Mesendoderm (in vitro differentiated cells): Measurements from ENCODE around the gene CATSPER2.
"Not testable (repeated sequence)": the region's sequence is repeated elsewhere in the genome, so short reads cannot be mapped to it uniquely, and the experiment has no call there.

Experiments used
- DNase-seq: peaks from one replicate; pipeline ENCODE4 v3.0.0; 2013
- H2AK5ac ChIP-seq: 2 replicates; pipeline ENCODE4 v1.6.1; 2013; ENCODE audit warnings: low read length, inconsistent platforms
- H2BK120ac ChIP-seq: 2 replicates; pipeline ENCODE4 v1.6.1; 2013; ENCODE audit warnings: low read depth, mild to moderate bottlenecking, low read length, moderate library complexity, mixed read lengths
- H2BK15ac ChIP-seq: replicated peaks from 2 replicates; pipeline ENCODE4 v1.6.1; 2013; ENCODE audit warnings: low read depth, mild to moderate bottlenecking, moderate library complexity
- H2BK5ac ChIP-seq: 2 replicates; pipeline ENCODE4 v1.6.1; 2013; ENCODE audit warnings: low read length, inconsistent platforms
- H3K18ac ChIP-seq: 2 replicates; pipeline ENCODE4 v1.6.1; 2013; ENCODE audit warnings: mild to moderate bottlenecking, low read length, mixed read lengths
- H3K23ac ChIP-seq: one replicate; pipeline ENCODE4 v1.6.1; 2013; ENCODE audit warnings: low read length
- H3K27ac ChIP-seq: 2 replicates; pipeline ENCODE4 v1.5.1; 2013; ENCODE audit warnings: low read depth, mild to moderate bottlenecking, inconsistent platforms, low read length, moderate library complexity
- H3K27me3 ChIP-seq: 2 replicates; pipeline ENCODE4 v1.6.1; 2013; ENCODE audit warnings: low read length, control low read depth, mild to moderate bottlenecking, inconsistent platforms; ENCODE audit not compliant: insufficient read depth, poor library complexity
- H3K36me3 ChIP-seq: 2 replicates; pipeline ENCODE4 v1.6.1; 2013; ENCODE audit warnings: low read length, inconsistent platforms; ENCODE audit not compliant: control insufficient read depth, insufficient read depth
- H3K4ac ChIP-seq: one replicate; pipeline ENCODE4 v1.6.1; 2013; ENCODE audit warnings: low read depth, mild to moderate bottlenecking, low read length, moderate library complexity
- H3K4me1 ChIP-seq: 2 replicates; pipeline ENCODE4 v1.6.1; 2013; ENCODE audit warnings: low read depth, low read length, inconsistent platforms; ENCODE audit not compliant: control insufficient read depth
- H3K4me2 ChIP-seq: 2 replicates; pipeline ENCODE4 v1.6.1; 2013; ENCODE audit warnings: low read length
- H3K4me3 ChIP-seq: 2 replicates; pipeline ENCODE4 v1.5.1; 2013; ENCODE audit warnings: mild to moderate bottlenecking, low read length
- H3K56ac ChIP-seq: one replicate; pipeline ENCODE4 v1.6.1; 2013; ENCODE audit warnings: low read length
- H3K79me1 ChIP-seq: 2 replicates; pipeline ENCODE4 v1.6.1; 2013; ENCODE audit warnings: low read length, inconsistent platforms
- H3K79me2 ChIP-seq: 2 replicates; pipeline ENCODE4 v1.6.1; 2013; ENCODE audit warnings: mild to moderate bottlenecking, low read length; ENCODE audit not compliant: control insufficient read depth, insufficient read depth
- H3K9ac ChIP-seq: 2 replicates; pipeline ENCODE4 v1.6.1; 2013; ENCODE audit warnings: low read length, inconsistent platforms
- H4K5ac ChIP-seq: one replicate; pipeline ENCODE4 v1.6.1; 2013; ENCODE audit warnings: low read length
- H4K8ac ChIP-seq: one replicate; pipeline ENCODE4 v1.6.1; 2013; ENCODE audit warnings: low read depth, mild to moderate bottlenecking, control low read depth, low read length, moderate library complexity
- WGBS: extraction: QIAGEN DNeasy Blood & Tissue Kit; methylation state at CpG from one replicate; pipeline ENCODE4 v1.1.7; 2013; ENCODE audit warnings: low lambda C conversion rate, missing lambda C conversion rate; ENCODE audit not compliant: insufficient coverage; ENCODE audit errors: extremely low coverage; 5-methylcytosine and 5-hydroxymethylcytosine counted together

CATSPER2 gene

DNA sequence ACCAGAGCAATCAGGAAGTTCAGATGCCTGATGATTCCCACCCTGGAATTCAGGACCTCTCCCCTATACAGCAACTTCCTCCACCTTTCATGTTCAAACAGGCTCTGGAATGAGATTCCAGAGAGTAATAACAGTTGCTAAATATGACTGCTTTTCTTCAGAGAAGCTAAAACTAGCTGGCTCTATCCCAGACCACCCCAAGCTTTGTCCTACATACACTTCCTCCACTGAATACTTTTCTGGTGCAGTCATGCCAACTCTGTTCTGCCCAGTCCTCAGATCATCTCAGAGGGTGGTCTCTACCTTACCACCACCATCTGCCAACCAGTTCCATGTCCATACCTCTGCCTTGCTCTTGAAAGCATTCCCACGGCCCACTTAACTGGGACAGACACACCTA, 17.5 kb upstream of the CATSPER2 start:
- H2BK5ac ChIP-seq, H2AK5ac ChIP-seq, H3K4me3 ChIP-seq, H4K5ac ChIP-seq, H3K79me2 ChIP-seq, H3K56ac ChIP-seq, H3K36me3 ChIP-seq, H3K27me3 ChIP-seq, H3K79me1 ChIP-seq, H2BK15ac ChIP-seq, H3K9ac ChIP-seq, H4K8ac ChIP-seq, H3K4me2 ChIP-seq, H3K4me1 ChIP-seq, H3K27ac ChIP-seq, H2BK120ac ChIP-seq, H3K4ac ChIP-seq, H3K18ac ChIP-seq, H3K23ac ChIP-seq, DNase-seq: not testable (repeated sequence)
- no CpG with 5 or more reads among the region's 1 CpG for WGBS

DNA sequence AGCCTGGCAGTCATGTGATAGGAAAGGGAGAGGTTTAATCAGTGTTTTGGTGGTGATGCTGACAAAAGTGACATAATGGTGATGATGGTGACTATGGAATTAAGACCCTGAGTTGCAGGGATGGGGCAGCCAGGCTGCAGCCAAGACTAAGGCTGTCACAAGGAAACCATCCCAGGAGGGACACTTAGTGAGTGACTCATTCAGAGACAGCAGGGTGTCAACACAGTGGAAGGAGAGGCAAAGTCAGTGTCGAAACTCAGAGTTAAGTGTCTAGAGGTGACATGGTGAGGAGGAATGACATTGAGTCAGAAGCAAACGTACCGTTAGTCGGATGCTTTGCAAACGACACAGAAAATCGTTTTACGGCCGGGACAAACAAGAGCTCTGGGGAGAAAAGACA, 14.7 kb upstream of the CATSPER2 start:
- H4K5ac ChIP-seq, H2BK5ac ChIP-seq, H3K4ac ChIP-seq, H2BK15ac ChIP-seq, H3K4me2 ChIP-seq, H3K9ac ChIP-seq, H3K27me3 ChIP-seq, H3K27ac ChIP-seq, H3K18ac ChIP-seq, H4K8ac ChIP-seq, H3K4me1 ChIP-seq, H3K79me1 ChIP-seq, H3K36me3 ChIP-seq, H2AK5ac ChIP-seq, DNase-seq, H3K79me2 ChIP-seq, H2BK120ac ChIP-seq, H3K4me3 ChIP-seq, H3K56ac ChIP-seq, H3K23ac ChIP-seq: not testable (repeated sequence)
- no CpG with 5 or more reads among the region's 8 CpGs for WGBS

GRCh38 chr15:43662293-43662692, 13.6 kb upstream of the CATSPER2 start:
- H2AK5ac ChIP-seq, H3K36me3 ChIP-seq, H2BK5ac ChIP-seq, H3K4me3 ChIP-seq, H4K8ac ChIP-seq, H3K4ac ChIP-seq, H3K4me1 ChIP-seq, H3K27me3 ChIP-seq, H3K23ac ChIP-seq, H3K4me2 ChIP-seq, H3K56ac ChIP-seq, H2BK120ac ChIP-seq, H3K27ac ChIP-seq, DNase-seq, H3K79me1 ChIP-seq, H3K9ac ChIP-seq, H3K79me2 ChIP-seq, H2BK15ac ChIP-seq, H4K5ac ChIP-seq, H3K18ac ChIP-seq: not testable (repeated sequence)
- WGBS: no CpG with 5 or more reads among the region's 2 CpGs

- H3K36me3 ChIP-seq, H3K27ac ChIP-seq, H2AK5ac ChIP-seq, DNase-seq, H3K23ac ChIP-seq, H3K4me2 ChIP-seq, H4K5ac ChIP-seq, H3K27me3 ChIP-seq, H3K9ac ChIP-seq, H4K8ac ChIP-seq, H2BK5ac ChIP-seq, H3K79me1 ChIP-seq, H3K4me3 ChIP-seq, H3K4ac ChIP-seq, H3K56ac ChIP-seq, H3K79me2 ChIP-seq, H3K18ac ChIP-seq, H2BK15ac ChIP-seq, H3K4me1 ChIP-seq, H2BK120ac ChIP-seq: not testable (repeated sequence)
- WGBS: no CpG with 5 or more reads among the region's 10 CpGs
Observed at GRCh38 chr15:43659727-43660126, 11.1 kb upstream of the CATSPER2 start.

- not testable (repeated sequence) for H2BK15ac ChIP-seq, H3K4me2 ChIP-seq, H3K4ac ChIP-seq, H2BK120ac ChIP-seq, H3K4me1 ChIP-seq, H3K27ac ChIP-seq, H3K23ac ChIP-seq, H4K5ac ChIP-seq, H3K36me3 ChIP-seq, H4K8ac ChIP-seq, H3K4me3 ChIP-seq, DNase-seq, H3K9ac ChIP-seq, H2BK5ac ChIP-seq, H3K27me3 ChIP-seq, H3K79me2 ChIP-seq, H3K79me1 ChIP-seq, H2AK5ac ChIP-seq, H3K18ac ChIP-seq, H3K56ac ChIP-seq
- WGBS: no CpG with 5 or more reads among the region's 16 CpGs
Observed at GRCh38 chr15:43649430-43649926, 834 bp upstream of the CATSPER2 start.

DNA sequence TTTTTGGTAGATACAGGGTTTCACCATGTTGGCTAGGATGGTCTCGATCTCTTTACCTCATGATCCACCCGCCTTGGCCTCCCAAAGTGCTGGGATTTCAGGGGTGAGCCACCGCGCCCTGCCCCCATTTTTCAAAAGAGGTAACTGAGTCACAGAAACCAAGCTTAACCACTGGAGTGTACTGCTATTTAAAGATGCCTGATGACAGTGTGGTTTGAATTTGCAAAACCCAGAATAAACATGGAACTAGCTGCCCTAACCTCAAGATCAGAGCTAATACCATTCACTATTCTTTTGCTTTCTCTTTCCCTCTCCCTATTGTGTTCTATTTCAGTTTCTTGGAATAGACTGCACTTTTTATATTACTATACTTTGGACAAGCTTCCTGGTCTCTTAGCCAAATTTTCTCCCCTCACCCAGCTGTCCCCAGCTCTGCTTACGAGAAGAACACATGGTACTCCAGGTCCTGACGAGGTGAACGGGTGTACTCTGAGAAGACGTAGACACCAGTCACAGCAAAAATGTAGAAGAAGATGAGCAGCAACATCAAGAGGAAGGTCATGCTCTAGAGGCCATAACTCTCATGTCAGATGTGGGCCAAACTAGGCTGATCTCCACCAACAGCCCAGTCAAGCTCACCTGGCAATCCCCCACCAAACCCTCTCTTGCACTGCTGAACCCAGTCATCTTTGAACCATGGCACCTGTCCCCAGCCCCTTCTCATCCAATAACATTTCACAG, 10.0 kb downstream of the CATSPER2 start:
- not testable (repeated sequence) for H2BK120ac ChIP-seq, H3K4me3 ChIP-seq, H3K4ac ChIP-seq, H3K36me3 ChIP-seq, H3K56ac ChIP-seq, H3K79me2 ChIP-seq, H4K8ac ChIP-seq, H2BK5ac ChIP-seq, H3K27ac ChIP-seq, H3K23ac ChIP-seq, H3K4me1 ChIP-seq, H3K4me2 ChIP-seq, H3K18ac ChIP-seq, H2AK5ac ChIP-seq, H2BK15ac ChIP-seq, H3K9ac ChIP-seq, H4K5ac ChIP-seq, H3K79me1 ChIP-seq, H3K27me3 ChIP-seq, DNase-seq
- no CpG with 5 or more reads among the region's 8 CpGs for WGBS
